ENCODE data around the gene NR1D2. TPM values are rescaled to one million over a fixed set of nuclear protein-coding genes. Genes with fewer than 3 reads are reported as not detected.
A peak's percentile ranks its signal among the peaks of the same experiment; 100 is the strongest.

The NR1D2 gene
- total RNA-seq, 1 experiment from 2014 or later = 23.9 TPM

DNA sequence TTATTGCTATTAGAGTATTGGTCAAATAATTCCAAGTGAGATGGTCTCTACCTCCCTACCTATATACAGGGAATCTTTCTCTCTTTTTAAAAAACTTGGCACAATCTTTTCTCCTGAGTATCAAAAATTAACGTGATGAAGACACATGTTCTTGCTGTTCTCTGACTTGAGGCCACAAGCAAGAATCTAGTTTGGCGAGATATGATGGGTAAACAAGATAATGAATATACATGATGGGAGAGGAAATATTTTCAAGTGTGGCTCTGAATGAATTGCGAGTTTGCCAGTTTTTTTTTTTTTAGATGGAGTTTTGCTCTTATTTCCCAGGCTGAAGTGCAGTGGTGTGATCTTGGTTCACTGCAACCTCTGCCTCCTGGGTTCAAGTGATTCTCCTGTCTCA is 11.6 kb downstream of the NR1D2 start:
- H3K36me3 ChIP-seq (ENCODE audit: control insufficient read depth, insufficient read depth, low read length) = no peaks in the 10 kb centered on the region
- no peak overlapping the region for H3K4me3 ChIP-seq (ENCODE audit: low read depth, low read length)
- no TSS peak for BruUV-seq (replicated peaks)
- CTCF ChIA-PET = no interaction called here
- no peaks in the 10 kb centered on the region for H3K27me3 Mint-ChIP-seq (ENCODE audit: insufficient read depth, unreplicated experiment)
- TF ChIP-seq, protein P1, sequence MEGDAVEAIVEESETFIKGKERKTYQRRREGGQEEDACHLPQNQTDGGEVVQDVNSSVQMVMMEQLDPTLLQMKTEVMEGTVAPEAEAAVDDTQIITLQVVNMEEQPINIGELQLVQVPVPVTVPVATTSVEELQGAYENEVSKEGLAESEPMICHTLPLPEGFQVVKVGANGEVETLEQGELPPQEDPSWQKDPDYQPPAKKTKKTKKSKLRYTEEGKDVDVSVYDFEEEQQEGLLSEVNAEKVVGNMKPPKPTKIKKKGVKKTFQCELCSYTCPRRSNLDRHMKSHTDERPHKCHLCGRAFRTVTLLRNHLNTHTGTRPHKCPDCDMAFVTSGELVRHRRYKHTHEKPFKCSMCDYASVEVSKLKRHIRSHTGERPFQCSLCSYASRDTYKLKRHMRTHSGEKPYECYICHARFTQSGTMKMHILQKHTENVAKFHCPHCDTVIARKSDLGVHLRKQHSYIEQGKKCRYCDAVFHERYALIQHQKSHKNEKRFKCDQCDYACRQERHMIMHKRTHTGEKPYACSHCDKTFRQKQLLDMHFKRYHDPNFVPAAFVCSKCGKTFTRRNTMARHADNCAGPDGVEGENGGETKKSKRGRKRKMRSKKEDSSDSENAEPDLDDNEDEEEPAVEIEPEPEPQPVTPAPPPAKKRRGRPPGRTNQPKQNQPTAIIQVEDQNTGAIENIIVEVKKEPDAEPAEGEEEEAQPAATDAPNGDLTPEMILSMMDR (IDR thresholded peaks at IDR 0.05; ENCODE audit: insufficient read depth in 1 of 2, low read depth in 1 of 2, low read length in 1 of 2, severe bottlenecking in 1 of 2, unreplicated experiment in 1 of 2) = no peak
- intact Hi-C loops (cut with micrococcal nuclease; ENCODE audit: unreplicated experiment) = no loop called here
- H3K27ac Mint-ChIP-seq (ENCODE audit: unreplicated experiment) = no peak overlapping the region
- H3K9me3 Mint-ChIP-seq (ENCODE audit: unreplicated experiment) = no peaks in the 10 kb centered on the region
- no peaks in the 10 kb centered on the region for H3K9me3 ChIP-seq
- H3K4me1 Mint-ChIP-seq (ENCODE audit: low read depth, unreplicated experiment) = peaks cover 14% of the 10 kb centered on the region
- H3K36me3 Mint-ChIP-seq (ENCODE audit: insufficient read depth, unreplicated experiment) = peaks cover 32% of the 10 kb centered on the region
- POLR2A ChIA-PET = no interaction called here
- no peaks in the 10 kb centered on the region for H3K27me3 ChIP-seq (replicated peaks; ENCODE audit: control insufficient read depth, insufficient read depth, low read length)
- no peak overlapping the region for H3K4me3 Mint-ChIP-seq (ENCODE audit: unreplicated experiment)
- H3K4me1 ChIP-seq = no peaks in the 10 kb centered on the region
- no peak for DNase-seq

DNA sequence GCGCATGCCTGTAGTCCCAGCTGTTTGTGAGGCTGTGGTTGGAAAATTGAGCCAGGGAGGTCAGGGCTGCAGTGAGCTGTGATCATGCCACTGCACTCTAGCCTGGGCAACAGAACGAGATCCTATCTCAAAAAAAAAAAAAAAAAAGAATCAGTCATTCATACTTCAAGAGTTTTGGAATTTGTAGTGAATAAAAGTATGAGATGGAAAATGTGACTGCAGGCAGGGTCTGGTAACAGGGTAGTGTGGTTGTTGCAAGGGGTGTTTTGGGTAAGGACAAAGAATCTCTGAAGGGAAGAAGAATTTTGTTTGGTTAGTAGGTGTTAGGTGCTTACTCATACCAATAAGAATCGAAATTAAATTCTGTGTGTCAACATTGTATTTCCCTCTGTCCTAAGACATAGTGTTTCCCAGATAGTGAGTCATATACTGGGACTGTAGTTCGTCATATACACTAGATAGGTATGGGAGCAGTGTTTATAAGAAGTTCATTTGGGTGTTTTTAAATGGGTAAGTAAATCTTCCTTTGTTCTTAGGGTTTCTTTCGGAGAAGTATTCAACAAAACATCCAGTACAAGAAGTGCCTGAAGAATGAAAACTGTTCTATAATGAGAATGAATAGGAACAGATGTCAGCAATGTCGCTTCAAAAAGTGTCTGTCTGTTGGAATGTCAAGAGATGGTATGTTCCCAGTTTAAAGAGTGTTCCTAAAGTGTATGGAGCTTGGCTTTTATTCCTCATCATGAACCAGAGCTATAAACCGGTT is 14.2 kb downstream of the NR1D2 start:
- ChIA-PET POLR2A (no interaction called here), CTCF (no interaction called here)
- no peak overlapping the region for H3K4me3 Mint-ChIP-seq (ENCODE audit: unreplicated experiment)
- Histone ChIP-seq H3K36me3 (ENCODE audit: control insufficient read depth, insufficient read depth, low read length) (peaks cover 2% of the 10 kb centered on the region), H3K9me3 (no peaks in the 10 kb centered on the region), H3K4me1 (no peaks in the 10 kb centered on the region), H3K4me3 (ENCODE audit: low read depth, low read length) (no peak overlapping the region), H3K27me3 (replicated peaks; ENCODE audit: control insufficient read depth, insufficient read depth, low read length) (no peaks in the 10 kb centered on the region)
- peaks cover 14% of the 10 kb centered on the region for H3K4me1 Mint-ChIP-seq (ENCODE audit: low read depth, unreplicated experiment)
- peaks cover 51% of the 10 kb centered on the region for H3K36me3 Mint-ChIP-seq (ENCODE audit: insufficient read depth, unreplicated experiment)
- intact Hi-C loops (cut with micrococcal nuclease; ENCODE audit: unreplicated experiment) = no loop called here
- no peaks in the 10 kb centered on the region for H3K27me3 Mint-ChIP-seq (ENCODE audit: insufficient read depth, unreplicated experiment)
- H3K9me3 Mint-ChIP-seq (ENCODE audit: unreplicated experiment) = no peaks in the 10 kb centered on the region
- no peak for DNase-seq
- TF ChIP-seq, protein P1 (IDR thresholded peaks at IDR 0.05; ENCODE audit: insufficient read depth in 1 of 2, low read depth in 1 of 2, low read length in 1 of 2, severe bottlenecking in 1 of 2, unreplicated experiment in 1 of 2) = no peak
- no TSS peak for BruUV-seq (replicated peaks)
- H3K27ac Mint-ChIP-seq (ENCODE audit: unreplicated experiment) = peak overlapping the region; percentile 57

DNA sequence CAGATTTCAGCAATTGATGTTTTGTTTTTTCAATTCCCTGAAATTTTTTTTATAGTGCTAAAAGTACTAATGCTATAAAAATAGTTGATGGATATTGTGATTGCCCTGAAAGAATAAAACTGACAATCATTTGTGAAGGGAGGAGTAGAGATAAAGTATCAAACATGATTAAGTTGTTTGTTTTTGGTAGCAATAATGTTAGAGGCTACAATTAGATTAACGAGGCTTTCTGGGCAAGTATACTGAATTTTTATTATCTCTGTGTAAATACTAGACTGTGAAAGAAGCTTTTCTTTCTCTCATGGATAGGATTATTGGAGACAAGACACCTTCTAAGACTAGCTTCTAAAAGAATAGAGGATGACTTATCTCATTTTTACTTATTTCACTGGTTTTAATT is 15.6 kb downstream of the NR1D2 start:
- peaks cover 14% of the 10 kb centered on the region for H3K4me1 Mint-ChIP-seq (ENCODE audit: low read depth, unreplicated experiment)
- TF ChIP-seq, protein P1 (IDR thresholded peaks at IDR 0.05; ENCODE audit: insufficient read depth in 1 of 2, low read depth in 1 of 2, low read length in 1 of 2, severe bottlenecking in 1 of 2, unreplicated experiment in 1 of 2) = no peak
- POLR2A ChIA-PET = no interaction called here
- Histone ChIP-seq H3K4me1 (no peaks in the 10 kb centered on the region), H3K36me3 (ENCODE audit: control insufficient read depth, insufficient read depth, low read length) (peaks cover 2% of the 10 kb centered on the region), H3K27me3 (replicated peaks; ENCODE audit: control insufficient read depth, insufficient read depth, low read length) (no peaks in the 10 kb centered on the region), H3K9me3 (no peaks in the 10 kb centered on the region), H3K4me3 (ENCODE audit: low read depth, low read length) (no peak overlapping the region)
- H3K9me3 Mint-ChIP-seq (ENCODE audit: unreplicated experiment) = no peaks in the 10 kb centered on the region
- CTCF ChIA-PET = no interaction called here
- no TSS peak for BruUV-seq (replicated peaks)
- H3K27ac Mint-ChIP-seq (ENCODE audit: unreplicated experiment) = no peak overlapping the region
- intact Hi-C loops (cut with micrococcal nuclease; ENCODE audit: unreplicated experiment) = no loop called here
- peaks cover 59% of the 10 kb centered on the region for H3K36me3 Mint-ChIP-seq (ENCODE audit: insufficient read depth, unreplicated experiment)
- H3K27me3 Mint-ChIP-seq (ENCODE audit: insufficient read depth, unreplicated experiment) = no peaks in the 10 kb centered on the region
- H3K4me3 Mint-ChIP-seq (ENCODE audit: unreplicated experiment) = no peak overlapping the region
- DNase-seq = no peak
